BJ (cell line): Measurements from ENCODE around the gene P2RY8. TPM values are rescaled to one million over a fixed set of nuclear protein-coding genes. Genes with fewer than 3 reads are reported as not detected.
"Not testable (repeated sequence)": the region's sequence is repeated elsewhere in the genome, so short reads cannot be mapped to it uniquely, and the experiment has no call there.

Experiments used
- CTCF ChIA-PET: fragments of 350-600 bp; formaldehyde crosslinking; extraction: SDS; loops from one replicate; lab custom pipeline; 2021; ENCODE audit warnings: antibody characterized with exemption, inconsistent platforms; lab: Yijun Ruan, JAX
- POLR2A ChIA-PET: fragments of 300-600 bp; sonication (Branson Sonifier 250); formaldehyde crosslinking; extraction: SDS; loops from one replicate; lab custom pipeline; 2021; ENCODE audit warnings: antibody characterized with exemption; lab: Charles Lee
- DNase-seq: peaks from one replicate; pipeline ENCODE4 v3.0.0-alpha.2; 2011; ENCODE audit warnings: low read depth
- H3K27me3 ChIP-seq: 2 replicates; pipeline ENCODE4 v1.6.0; 2011; ENCODE audit warnings: low read length; ENCODE audit not compliant: control insufficient read depth, insufficient read depth
- H3K36me3 ChIP-seq: 2 replicates; pipeline ENCODE4 v1.5.1; 2011; ENCODE audit warnings: low read length; ENCODE audit not compliant: control insufficient read depth, insufficient read depth
- H3K4me3 ChIP-seq: 2 replicates; pipeline ENCODE4 v1.5.1; 2011; ENCODE audit warnings: low read depth, mild to moderate bottlenecking, control low read depth, low read length
- polyA plus RNA-seq: library from polyadenylated mRNA; depleted of rRNA; stranded (reverse); fragments of >200 nt; gene quantifications from 2 replicates; pipeline ENCODE4 v1.2.3, GENCODE V29; 2011
- TF ChIP-seq, protein P1 (sequence below): IDR thresholded peaks from 2 replicates; pipeline ENCODE4 v1.5.1; 2011; ENCODE audit warnings: low read depth, mild to moderate bottlenecking, control low read depth, inconsistent platforms, low read length, moderate library complexity; ENCODE audit not compliant: insufficient read depth

Gene P2RY8
- polyA plus RNA-seq, 1 experiment = not detected

DNA sequence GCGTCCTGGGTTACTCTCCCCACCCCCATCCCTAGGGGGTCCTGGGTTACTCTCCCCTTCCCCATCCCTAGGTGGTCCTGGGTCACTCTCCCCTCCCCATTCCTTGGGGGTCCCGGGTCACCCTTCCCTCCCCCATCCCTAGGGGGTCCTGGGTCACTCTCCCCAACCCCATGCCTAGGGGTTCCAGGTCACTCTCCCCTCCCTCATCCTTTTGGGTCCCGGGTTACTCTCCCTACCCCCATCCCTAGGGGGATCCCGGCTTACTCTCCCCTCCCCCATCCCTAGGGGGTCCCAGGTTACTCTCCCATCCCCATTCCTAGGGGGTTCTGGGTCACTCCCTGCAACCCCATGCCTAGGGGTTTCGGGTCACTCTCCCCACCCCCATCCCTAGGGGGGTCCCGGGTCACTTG lies 85.7 kb downstream of the P2RY8 start:
- POLR2A ChIA-PET = no interaction called here
- CTCF ChIA-PET = no interaction called here
- Histone ChIP-seq H3K36me3 (peaks cover 2% of the 10 kb centered on the region; the same call in 1 of the 2 replicates), H3K27me3 (peaks cover 1% of the 10 kb centered on the region; the same call in 1 of the 2 replicates), H3K4me3 (peak overlapping the region; percentile 99)
- TF ChIP-seq, protein P1, sequence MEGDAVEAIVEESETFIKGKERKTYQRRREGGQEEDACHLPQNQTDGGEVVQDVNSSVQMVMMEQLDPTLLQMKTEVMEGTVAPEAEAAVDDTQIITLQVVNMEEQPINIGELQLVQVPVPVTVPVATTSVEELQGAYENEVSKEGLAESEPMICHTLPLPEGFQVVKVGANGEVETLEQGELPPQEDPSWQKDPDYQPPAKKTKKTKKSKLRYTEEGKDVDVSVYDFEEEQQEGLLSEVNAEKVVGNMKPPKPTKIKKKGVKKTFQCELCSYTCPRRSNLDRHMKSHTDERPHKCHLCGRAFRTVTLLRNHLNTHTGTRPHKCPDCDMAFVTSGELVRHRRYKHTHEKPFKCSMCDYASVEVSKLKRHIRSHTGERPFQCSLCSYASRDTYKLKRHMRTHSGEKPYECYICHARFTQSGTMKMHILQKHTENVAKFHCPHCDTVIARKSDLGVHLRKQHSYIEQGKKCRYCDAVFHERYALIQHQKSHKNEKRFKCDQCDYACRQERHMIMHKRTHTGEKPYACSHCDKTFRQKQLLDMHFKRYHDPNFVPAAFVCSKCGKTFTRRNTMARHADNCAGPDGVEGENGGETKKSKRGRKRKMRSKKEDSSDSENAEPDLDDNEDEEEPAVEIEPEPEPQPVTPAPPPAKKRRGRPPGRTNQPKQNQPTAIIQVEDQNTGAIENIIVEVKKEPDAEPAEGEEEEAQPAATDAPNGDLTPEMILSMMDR = no peak
- no peak for DNase-seq

DNA sequence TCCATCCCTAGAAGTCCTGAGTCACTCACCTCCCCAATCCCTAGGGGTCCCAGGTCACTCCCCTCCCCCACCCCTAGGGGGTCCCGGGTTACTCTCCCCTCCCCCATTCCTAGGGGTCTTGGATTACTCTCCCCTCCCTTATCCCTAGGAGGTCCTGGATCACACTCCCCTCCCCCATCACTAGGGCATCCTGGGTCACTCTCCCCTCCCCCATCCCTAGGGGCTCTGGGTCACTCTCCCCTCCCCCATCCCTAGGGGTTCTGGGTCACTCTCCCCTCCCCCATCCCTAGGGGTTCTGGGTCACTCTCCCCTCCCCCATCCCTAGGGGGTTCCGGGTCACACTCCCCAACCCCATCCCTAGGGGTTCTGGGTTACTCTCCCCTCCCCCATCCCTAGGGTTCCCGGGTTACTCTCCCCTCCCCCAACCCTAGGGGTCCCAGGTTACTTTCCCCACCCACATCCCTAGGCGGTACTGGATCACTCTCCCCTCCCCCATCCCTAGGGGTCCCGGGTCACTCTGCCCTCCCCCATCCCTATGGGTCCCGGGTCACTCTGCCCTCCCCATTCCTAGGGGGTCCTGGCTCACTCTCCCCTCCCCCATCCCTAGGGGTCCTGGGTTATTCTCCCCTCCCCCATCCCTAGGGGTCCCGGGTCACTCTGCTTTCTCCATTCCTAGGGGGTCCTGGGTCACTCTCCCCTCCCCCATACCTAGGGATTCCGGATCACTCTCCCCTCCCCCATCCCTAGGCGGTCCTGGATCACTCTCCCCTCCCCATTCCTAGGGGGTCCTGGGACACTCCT lies 86.4 kb downstream of the P2RY8 start:
- ChIA-PET CTCF (no interaction called here), POLR2A (no interaction called here)
- no peak overlapping the region for H3K4me3 ChIP-seq
- DNase-seq = no peak
- peaks cover 2% of the 10 kb centered on the region; the same call in 1 of the 2 replicates for H3K36me3 ChIP-seq
- TF ChIP-seq, protein P1 = no peak
- peaks cover under 1% of the 10 kb centered on the region; the same call in 1 of the 2 replicates for H3K27me3 ChIP-seq

DNA sequence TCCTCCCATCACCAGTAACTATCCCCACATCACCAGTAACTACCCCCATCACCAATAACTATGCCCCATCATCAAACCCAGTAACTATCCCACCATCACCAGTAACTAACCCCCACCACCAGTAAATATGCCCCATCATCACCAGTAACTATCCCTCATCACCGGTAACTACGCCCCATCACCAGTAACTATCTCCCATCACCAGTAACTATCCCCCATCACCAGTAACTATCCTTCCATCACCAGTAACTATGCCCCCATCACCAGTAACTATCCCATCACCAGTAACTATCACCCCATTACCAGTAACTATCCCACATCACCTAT lies 87.2 kb downstream of the P2RY8 start:
- peaks cover 2% of the 10 kb centered on the region; the same call in 1 of the 2 replicates for H3K36me3 ChIP-seq
- no peak for DNase-seq
- TF ChIP-seq, protein P1 = no peak
- H3K27me3 ChIP-seq = no peaks in the 10 kb centered on the region
- no peak overlapping the region for H3K4me3 ChIP-seq
- ChIA-PET POLR2A (no interaction called here), CTCF (no interaction called here)

- Histone ChIP-seq H3K36me3 (peaks cover 2% of the 10 kb centered on the region; the same call in 1 of the 2 replicates), H3K27me3 (no peaks in the 10 kb centered on the region), H3K4me3 (no peak overlapping the region)
- POLR2A ChIA-PET = no interaction called here
- CTCF ChIA-PET = no interaction called here
- TF ChIP-seq, protein P1 = no peak
- no peak for DNase-seq
These were observed 87.8 kb downstream of the P2RY8 start for GRCh38 chrX:1449036-1449822.

- DNase-seq, H3K4me3 ChIP-seq, H3K27me3 ChIP-seq, POLR2A ChIA-PET, CTCF ChIA-PET, H3K36me3 ChIP-seq: not testable (repeated sequence)
These were observed 88.4 kb downstream of the P2RY8 start for GRCh38 chrX:1448573-1449001.

- POLR2A ChIA-PET, H3K36me3 ChIP-seq, DNase-seq, H3K27me3 ChIP-seq, H3K4me3 ChIP-seq, CTCF ChIA-PET: not testable (repeated sequence)
These were observed 88.9 kb downstream of the P2RY8 start for GRCh38 chrX:1447969-1448572.

GRCh38 chrX:1446984-1447968 lies 89.7 kb downstream of the P2RY8 start:
- DNase-seq, POLR2A ChIA-PET, CTCF ChIA-PET, H3K36me3 ChIP-seq, H3K27me3 ChIP-seq, H3K4me3 ChIP-seq: not testable (repeated sequence)
